ENCODE measurements around the gene SAMD4B.

SAMD4B gene

GRCh38 chr19:39410017-39410830 is 68.0 kb downstream of the SAMD4B start:
- DNase-seq = no peak

DNA sequence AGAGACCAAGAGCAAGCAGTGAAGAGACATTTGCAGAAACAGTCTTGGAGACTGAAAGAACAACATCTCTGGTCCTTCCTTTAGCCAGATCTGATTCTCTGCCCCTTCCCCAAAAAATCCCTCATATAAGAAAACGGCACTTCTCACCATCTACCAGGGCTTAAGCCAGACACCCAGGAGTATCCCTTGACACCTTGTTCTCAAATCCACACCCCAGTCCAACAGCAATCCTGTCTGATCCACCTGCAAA is 68.5 kb downstream of the SAMD4B start:
- DNase-seq = no peak

DNA sequence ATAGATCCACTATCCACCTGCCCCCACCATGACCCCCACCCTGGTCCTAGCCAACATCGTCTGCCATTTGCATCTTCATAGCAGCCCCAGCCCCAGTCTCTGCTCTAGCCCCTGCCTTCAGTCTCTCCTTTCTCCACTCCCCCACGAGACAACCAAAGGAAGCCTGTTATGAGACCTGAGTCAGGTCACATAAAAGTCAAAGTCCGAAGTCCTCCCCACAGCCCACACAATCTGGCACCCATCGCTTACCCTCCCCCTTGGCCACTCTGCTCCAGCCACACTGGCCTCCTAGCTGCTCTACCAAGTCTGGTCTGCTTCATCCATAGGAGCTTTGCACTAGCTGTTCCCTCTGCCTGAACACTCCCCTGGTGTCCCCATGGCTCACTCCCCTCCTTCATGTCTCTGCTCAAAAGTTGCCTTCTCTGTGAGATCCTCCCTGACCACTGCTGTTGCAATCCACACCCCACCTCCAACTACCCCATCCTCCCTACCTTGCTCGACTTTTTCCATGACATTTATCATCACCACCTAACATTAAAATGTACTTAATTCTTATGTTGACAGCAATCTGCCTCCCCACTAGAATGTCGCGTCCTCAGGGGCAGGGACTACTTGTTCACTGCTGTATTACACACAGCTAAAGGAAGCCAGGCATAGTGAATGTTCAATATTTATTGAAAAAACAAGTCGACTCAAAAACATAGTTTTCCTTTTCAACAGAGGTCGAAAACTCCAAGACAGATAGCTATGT is 69.0 kb downstream of the SAMD4B start:
- no peak for DNase-seq

GRCh38 chr19:39411832-39412099 is 69.5 kb downstream of the SAMD4B start:
- peak; percentile 83 for DNase-seq

- DNase-seq = peak; percentile 93
Measured at GRCh38 chr19:39412100-39412866, 70.1 kb downstream of the SAMD4B start, which contains the start of gene PLEKHG2. Gene PLEKHG2 (plus strand): TSS chr19:39412669. CDS start chr19:39414087, 1,418 bp downstream.

GRCh38 chr19:39412867-39413271 is 70.6 kb downstream of the SAMD4B start:
- DNase-seq = no peak

DNA sequence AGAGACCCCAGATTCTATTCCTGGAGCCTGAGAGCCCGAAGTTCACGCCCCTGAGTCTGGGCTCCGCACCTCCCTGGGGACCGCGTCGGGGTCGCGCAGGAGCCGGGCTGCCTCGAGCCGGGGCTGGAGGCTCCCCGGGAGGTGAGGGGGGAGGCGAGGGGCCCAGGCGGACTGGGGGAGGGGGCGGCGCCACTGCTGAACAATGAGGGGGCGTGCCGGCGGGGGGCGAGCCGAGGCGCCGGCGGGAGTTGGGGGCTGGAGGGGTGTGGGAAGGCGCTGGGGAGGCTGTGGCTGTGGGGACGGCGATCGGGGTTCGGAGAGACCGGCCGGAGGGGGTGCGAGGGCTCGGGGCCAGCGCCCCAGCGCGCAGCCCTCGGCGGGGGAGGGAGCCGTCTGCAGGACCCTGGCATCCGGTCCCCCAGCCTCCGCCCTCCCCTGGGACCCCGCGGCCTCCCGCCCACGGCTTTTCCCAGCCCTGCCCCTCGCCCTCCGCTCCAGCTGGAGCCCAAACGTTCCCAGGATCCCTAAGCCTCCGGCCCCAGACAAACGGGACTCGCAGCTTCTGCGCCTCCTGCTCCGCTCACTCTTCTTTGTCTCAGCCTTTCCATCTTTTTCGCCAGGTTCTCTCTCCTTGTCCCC is 71.2 kb downstream of the SAMD4B start:
- DNase-seq = no peak

GRCh38 chr19:39413911-39414608 is 71.8 kb downstream of the SAMD4B start:
- DNase-seq = no peak

GRCh38 chr19:39415111-39416046 is 73.2 kb downstream of the SAMD4B start:
- DNase-seq = no peak

GRCh38 chr19:39416152-39417120 is 74.2 kb downstream of the SAMD4B start:
- no peak for DNase-seq

GRCh38 chr19:39417463-39418181 is 75.4 kb downstream of the SAMD4B start:
- DNase-seq = no peak

GRCh38 chr19:39419003-39419402 is 76.8 kb downstream of the SAMD4B start:
- DNase-seq = no peak

DNA sequence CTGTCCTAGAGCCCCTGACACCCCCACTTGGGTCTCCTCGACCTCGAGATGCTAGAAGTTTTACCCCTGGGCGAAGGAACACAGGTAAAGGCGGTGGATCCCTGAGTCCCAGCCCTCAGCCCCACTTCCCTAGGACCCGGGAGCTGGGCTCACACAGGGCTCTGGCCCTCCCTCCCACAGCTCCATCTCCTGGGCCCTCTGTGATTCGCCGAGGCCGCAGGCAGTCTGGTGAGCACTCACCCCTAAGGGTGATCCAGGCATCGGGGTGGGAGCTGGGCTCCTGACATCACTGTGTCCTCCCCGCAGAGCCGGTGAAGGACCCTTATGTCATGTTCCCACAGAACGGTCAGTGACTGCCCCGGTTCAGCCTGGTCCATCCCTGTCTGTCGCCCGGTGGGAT is 78.5 kb downstream of the SAMD4B start:
- DNase-seq = no peak

DNA sequence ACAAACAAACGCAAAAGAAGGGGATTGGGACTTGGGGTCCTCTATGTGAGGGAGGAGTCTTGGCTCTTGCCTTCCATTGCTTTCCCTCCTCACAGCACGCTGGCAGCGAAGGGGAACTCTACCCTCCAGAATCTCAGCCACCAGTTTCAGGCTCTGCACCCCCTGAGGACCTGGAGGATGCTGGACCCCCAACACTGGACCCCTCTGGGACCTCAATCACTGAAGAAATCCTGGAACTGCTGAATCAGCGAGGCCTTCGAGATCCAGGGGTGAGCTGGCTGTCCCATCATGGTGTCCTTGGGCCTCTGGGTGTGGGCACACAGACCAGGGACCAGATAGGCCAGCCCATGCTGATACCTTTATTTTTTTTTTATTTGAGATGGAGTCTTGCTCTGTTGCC is 79.8 kb downstream of the SAMD4B start:
- DNase-seq = no peak

- DNase-seq = no peak
Measured at GRCh38 chr19:39423258-39424086, 81.3 kb downstream of the SAMD4B start.

DNA sequence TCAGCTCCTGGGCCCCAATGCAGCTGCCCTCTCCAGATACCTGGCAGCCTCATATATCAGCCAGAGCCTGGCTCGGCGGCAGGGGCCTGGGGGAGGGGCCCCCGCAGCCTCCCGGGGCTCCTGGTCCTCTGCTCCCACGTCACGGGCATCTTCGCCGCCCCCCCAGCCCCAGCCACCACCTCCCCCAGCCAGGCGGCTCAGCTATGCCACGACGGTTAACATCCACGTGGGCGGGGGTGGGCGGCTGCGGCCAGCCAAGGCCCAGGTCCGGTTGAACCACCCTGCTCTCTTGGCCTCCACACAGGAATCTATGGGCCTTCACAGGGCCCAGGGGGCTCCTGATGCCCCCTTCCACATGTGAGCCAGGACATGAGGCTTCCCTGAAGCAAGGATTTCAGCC is 82.7 kb downstream of the SAMD4B start:
- no peak for DNase-seq

GRCh38 chr19:39425744-39426143 is 83.5 kb downstream of the SAMD4B start:
- no peak for DNase-seq

DNA sequence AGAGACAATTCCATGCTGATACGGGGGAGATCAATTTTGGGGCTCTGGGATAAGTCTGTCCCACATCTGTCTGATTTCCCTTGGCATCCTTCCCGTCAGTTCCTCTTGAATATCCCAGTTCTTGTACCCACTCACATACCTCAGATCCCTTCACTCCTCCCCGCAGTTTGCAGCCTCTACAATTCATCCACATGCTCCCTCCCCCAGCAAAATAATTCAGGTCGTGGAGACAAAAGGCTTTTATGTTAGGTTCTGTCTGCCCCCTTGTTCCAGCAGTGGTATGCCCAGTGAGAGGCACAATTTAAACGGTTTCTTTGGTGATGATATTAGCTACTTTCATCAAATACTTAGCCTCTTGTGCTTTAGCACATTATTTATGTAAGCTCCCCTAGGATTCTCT is 83.9 kb downstream of the SAMD4B start:
- DNase-seq = no peak

- DNase-seq = no peak
Measured at GRCh38 chr19:39427707-39428106, 85.5 kb downstream of the SAMD4B start.
